ENCODE results near the gene UPF2.

DNA sequence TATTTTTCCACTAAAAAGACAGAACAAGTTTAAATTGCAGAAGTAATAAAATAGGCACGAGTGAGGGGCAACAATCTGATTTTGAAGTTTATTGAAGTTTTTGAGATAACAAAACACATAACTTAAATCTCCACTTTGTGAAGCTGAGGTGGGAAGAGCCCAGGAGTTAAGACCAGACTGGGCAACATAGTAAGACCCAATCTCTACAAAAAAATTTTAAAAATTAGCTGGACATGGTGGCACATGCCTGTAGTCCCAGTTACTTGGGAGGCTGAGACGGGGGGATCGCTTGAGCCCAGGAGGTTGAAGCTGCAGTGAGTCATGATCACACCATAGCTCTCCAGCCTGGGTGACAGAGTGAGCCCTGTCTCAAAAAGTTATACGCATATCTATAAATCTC, 11.2 kb downstream of the UPF2 start:
- TF ChIP-seq CTCF (IDR thresholded peaks at IDR 0.05) (no peak), POLR2A (IDR thresholded peaks at IDR 0.05) (no peak)

All from lower leg skin (tissue), 3 donors.